SK-N-SH treated with all-trans-retinoic acid at 6 μM for 48 hours (cell line): ENCODE data around the gene CFAP57.

ENCODE experiments used
- ARNTL ChIP-seq: fragments of 450-650 bp; formaldehyde crosslinking; IDR thresholded peaks from 2 replicates; pipeline ENCODE4 v1.5.0; 2020; ENCODE audit warnings: low read depth, mild to moderate bottlenecking, moderate library complexity, borderline replicate concordance
- CSDC2 ChIP-seq: fragments of 250-450 bp; sonication (Bioruptor Pico); IDR thresholded peaks from 2 replicates; pipeline ENCODE4 v1.5.0; 2020; ENCODE audit warnings: mild to moderate bottlenecking, moderate library complexity
- ISL1 ChIP-seq: fragments of 250-450 bp; sonication (Bioruptor Pico); IDR thresholded peaks from 2 replicates; pipeline ENCODE4 v2.1.2; 2022; ENCODE audit warnings: mild to moderate bottlenecking, moderate library complexity
- OSR1 ChIP-seq: fragments of 250-450 bp; sonication (Bioruptor Pico); IDR thresholded peaks from 2 replicates; pipeline ENCODE4 v1.8.0; 2022; ENCODE audit warnings: moderate library complexity, mild to moderate bottlenecking, inconsistent platforms
- RARB ChIP-seq: fragments of 250-450 bp; sonication (Bioruptor Pico); IDR thresholded peaks from 2 replicates; pipeline ENCODE4 v1.8.0; 2021; ENCODE audit warnings: mild to moderate bottlenecking, moderate library complexity
- ZFP30 ChIP-seq: fragments of 450-650 bp; formaldehyde crosslinking; IDR thresholded peaks from 2 replicates; pipeline ENCODE4 v1.5.0; 2022; ENCODE audit warnings: mild to moderate bottlenecking, moderate library complexity
- ZNF565 ChIP-seq: fragments of 450-650 bp; formaldehyde crosslinking; conservative IDR thresholded peaks from 2 replicates; pipeline ENCODE4 v1.5.0; 2020; ENCODE audit warnings: low read depth, mild to moderate bottlenecking, moderate library complexity
- ZNF70 ChIP-seq: fragments of 450-650 bp; formaldehyde crosslinking; IDR thresholded peaks from 2 replicates; pipeline ENCODE4 v1.5.0; 2020; ENCODE audit warnings: mild to moderate bottlenecking, moderate library complexity
- ZNF8 ChIP-seq: fragments of 450-650 bp; formaldehyde crosslinking; IDR thresholded peaks from 2 replicates; pipeline ENCODE4 v1.5.0; 2020; ENCODE audit warnings: mild to moderate bottlenecking, moderate library complexity
- TF ChIP-seq, protein P1 (sequence below): fragments of 250-450 bp; sonication (Bioruptor Pico); IDR thresholded peaks from 2 replicates; pipeline ENCODE4 v1.8.0; 2020; ENCODE audit warnings: mild to moderate bottlenecking, moderate library complexity, borderline replicate concordance
- TF ChIP-seq, protein P2 (sequence below): fragments of 250-450 bp; sonication (Bioruptor Pico); IDR thresholded peaks from 2 replicates; pipeline ENCODE4 v1.5.1; 2020; ENCODE audit warnings: low read depth, mild to moderate bottlenecking, moderate library complexity
- TF ChIP-seq, protein P3 (sequence below): fragments of 250-450 bp; sonication (Bioruptor Pico); IDR thresholded peaks from 2 replicates; pipeline ENCODE4 v1.5.1; 2021; ENCODE audit warnings: mild to moderate bottlenecking, moderate library complexity

DNA sequence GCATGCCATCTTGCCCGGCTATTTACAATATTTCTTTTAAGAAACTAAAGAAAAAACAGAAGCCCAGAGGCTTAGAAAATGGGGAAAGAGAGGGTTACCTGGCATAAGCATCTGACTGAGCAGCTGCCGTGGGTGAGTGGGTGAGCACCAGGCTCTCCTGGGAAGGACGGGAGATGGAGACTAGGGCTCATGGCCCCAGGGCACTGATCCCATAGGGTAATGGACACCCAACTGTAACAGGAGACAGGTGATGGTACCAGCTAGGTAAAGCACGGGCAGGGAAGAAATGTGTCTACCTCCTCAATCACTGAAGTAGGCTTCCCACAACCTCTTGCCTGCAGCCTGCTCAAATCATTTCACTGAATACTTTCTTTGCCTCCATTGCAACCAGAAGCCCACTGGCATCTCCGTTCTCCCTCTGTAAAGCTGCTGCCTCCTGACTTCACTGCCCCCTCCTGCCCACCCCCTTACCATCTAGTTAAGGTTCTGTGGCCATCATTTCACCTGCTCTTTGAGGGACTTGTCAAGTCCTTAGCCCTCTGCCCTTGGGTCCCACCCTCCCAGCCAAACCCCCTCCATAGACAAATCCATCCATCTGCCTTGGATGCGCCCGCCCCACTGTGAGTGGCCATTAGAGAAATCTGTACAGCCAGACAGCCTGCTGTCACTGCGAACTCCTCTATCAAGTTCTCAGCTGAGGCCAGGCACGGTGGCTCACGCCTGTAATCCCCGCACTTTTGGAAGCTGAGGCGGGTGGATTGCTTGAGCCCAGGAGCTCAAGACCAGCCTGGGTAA, 103.9 kb downstream of the CFAP57 start:
- TF ChIP-seq, protein P1, sequence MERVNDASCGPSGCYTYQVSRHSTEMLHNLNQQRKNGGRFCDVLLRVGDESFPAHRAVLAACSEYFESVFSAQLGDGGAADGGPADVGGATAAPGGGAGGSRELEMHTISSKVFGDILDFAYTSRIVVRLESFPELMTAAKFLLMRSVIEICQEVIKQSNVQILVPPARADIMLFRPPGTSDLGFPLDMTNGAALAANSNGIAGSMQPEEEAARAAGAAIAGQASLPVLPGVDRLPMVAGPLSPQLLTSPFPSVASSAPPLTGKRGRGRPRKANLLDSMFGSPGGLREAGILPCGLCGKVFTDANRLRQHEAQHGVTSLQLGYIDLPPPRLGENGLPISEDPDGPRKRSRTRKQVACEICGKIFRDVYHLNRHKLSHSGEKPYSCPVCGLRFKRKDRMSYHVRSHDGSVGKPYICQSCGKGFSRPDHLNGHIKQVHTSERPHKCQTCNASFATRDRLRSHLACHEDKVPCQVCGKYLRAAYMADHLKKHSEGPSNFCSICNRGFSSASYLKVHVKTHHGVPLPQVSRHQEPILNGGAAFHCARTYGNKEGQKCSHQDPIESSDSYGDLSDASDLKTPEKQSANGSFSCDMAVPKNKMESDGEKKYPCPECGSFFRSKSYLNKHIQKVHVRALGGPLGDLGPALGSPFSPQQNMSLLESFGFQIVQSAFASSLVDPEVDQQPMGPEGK: no peak
- TF ChIP-seq CSDC2 (CRISPR knock-in tag) (no peak), ARNTL (no peak), ISL1 (CRISPR knock-in tag) (no peak), RARB (CRISPR knock-in tag) (no peak), OSR1 (CRISPR knock-in tag) (no peak), ZNF8 (CRISPR knock-in tag) (no peak), ZNF565 (CRISPR knock-in tag) (no peak), ZNF70 (no peak), ZFP30 (CRISPR knock-in tag) (no peak)
- TF ChIP-seq, protein P2, sequence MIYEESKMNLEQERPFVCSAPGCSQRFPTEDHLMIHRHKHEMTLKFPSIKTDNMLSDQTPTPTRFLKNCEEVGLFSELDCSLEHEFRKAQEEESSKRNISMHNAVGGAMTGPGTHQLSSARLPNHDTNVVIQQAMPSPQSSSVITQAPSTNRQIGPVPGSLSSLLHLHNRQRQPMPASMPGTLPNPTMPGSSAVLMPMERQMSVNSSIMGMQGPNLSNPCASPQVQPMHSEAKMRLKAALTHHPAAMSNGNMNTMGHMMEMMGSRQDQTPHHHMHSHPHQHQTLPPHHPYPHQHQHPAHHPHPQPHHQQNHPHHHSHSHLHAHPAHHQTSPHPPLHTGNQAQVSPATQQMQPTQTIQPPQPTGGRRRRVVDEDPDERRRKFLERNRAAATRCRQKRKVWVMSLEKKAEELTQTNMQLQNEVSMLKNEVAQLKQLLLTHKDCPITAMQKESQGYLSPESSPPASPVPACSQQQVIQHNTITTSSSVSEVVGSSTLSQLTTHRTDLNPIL (CRISPR knock-in tag): no peak
- TF ChIP-seq, protein P3, sequence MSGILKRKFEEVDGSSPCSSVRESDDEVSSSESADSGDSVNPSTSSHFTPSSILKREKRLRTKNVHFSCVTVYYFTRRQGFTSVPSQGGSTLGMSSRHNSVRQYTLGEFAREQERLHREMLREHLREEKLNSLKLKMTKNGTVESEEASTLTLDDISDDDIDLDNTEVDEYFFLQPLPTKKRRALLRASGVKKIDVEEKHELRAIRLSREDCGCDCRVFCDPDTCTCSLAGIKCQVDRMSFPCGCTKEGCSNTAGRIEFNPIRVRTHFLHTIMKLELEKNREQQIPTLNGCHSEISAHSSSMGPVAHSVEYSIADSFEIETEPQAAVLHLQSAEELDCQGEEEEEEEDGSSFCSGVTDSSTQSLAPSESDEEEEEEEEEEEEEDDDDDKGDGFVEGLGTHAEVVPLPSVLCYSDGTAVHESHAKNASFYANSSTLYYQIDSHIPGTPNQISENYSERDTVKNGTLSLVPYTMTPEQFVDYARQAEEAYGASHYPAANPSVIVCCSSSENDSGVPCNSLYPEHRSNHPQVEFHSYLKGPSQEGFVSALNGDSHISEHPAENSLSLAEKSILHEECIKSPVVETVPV (CRISPR knock-in tag): no peak
